ENCODE measurements around the gene SLC7A8.

The SLC7A8 gene

GRCh38 chr14:23130871-23131270 is 52.6 kb downstream of the SLC7A8 start:
- no peak for DNase-seq (ENCODE audit: low read depth in 2 of 2)

DNA sequence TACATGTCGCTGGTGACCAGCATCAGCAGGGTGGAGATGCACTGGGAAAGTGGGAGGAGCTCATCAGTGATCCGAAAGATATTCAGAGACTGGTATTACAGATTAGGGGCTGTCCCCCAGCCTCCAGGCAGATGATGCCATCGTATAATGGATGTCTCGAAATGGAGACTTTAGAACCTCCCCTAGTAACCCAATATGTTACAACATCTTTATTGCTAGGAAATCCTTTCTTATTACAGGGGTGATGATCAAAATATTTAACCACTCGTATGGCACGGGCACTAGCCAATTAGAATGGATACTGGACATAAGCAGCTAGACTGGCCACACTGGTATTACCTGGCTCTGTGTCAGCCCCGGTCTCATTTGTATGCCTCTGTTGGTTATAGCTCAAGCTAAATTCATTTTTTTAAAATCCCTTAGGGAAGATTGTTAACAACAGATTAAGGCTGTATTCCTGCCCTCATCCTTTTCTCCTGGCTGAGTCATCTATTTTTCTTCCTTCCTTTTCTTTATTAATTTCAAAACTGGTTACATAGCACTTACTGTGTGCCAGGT is 53.6 kb downstream of the SLC7A8 start:
- no peak for DNase-seq (ENCODE audit: low read depth in 2 of 2)

- DNase-seq (ENCODE audit: low read depth in 2 of 2) = no peak
These were observed 54.3 kb downstream of the SLC7A8 start for GRCh38 chr14:23128969-23129758.

GRCh38 chr14:23127861-23128260 is 55.6 kb downstream of the SLC7A8 start:
- no peak for DNase-seq (ENCODE audit: low read depth in 2 of 2)

DNA sequence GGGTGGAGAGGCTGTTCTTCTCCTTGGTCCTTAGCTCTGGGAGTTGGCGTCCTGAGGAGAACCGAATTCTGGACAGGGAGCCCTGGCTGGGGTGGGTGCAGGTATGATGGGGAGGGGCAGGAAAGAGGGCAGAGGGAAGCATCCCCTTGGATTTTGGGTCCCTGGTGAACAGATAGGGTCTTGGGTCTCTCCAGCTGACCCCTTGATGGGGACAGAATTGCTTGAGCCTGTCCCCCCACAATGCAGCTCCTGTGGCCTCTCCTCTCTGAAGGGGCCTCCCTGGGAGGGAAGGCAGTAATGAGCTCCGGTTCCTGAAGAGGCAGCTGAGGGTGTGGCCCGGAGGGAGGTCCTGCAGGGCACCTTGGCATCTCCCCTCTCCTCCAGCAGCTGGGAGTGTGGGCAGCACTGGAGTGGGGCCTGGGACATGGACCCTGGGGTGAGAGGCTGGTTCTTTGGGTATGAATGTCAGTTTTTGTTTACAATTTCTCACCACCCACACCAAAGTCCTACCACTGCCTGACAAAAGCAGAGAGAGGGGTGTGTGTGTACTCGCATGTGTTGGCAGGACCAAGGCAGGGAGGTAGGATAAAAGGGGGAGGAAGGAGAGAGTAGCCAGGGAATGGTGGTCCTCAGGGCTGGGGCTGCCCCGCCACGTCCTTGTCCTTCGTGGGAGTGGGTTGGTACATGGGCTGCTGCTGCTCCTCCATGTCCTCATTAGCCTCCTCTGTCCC is 56.7 kb downstream of the SLC7A8 start:
- DNase-seq (ENCODE audit: low read depth in 2 of 2) = no peak

DNA sequence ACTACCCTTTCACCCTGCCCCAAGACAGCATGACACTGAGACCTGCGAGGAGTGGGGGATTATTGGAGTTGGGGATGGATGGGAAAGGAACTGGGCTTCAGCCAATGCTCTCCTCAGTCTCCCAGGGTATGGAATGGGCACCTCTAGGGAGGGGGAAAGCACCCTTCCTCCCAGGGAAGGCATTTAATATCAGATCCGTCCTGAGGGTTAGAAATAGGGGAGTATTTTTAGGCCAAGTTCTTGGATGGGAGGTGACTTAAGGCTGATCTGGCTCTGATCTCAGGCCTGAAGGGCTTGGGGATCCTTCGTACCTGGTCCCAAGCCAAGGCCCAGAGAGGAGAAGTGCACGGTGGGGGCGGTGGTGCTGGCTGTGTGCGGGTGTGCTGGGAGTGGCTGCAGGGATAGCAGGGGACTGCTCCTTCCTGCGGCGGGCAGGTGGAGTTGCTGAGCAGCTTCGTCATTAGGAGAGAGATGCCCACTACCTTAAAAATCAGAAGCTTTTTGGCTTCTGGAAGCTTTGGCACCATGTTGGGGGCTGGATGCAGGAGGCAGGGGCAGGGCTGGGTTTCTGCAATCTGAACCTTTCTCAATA is 57.4 kb downstream of the SLC7A8 start:
- DNase-seq (ENCODE audit: low read depth in 2 of 2) = no peak

DNA sequence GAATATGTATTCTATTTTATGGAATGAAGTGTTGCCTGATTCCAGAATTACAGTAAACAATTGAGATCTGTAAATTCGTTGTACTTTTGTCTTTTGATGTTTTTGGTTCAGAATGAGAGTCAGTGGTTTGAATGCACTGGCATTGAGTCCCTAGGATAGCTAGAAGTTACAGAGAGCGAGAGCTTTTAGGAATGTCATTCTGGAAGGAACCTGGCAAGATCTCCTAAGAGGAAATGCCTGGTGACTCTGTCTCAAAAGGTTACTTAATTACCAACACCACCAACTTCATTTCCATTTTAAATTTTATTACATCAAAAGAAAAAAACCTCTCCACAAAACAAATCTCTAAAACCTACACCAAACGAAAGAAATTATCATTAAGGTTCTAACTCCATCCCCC is 58.4 kb downstream of the SLC7A8 start:
- no peak for DNase-seq (ENCODE audit: low read depth in 2 of 2)

GRCh38 chr14:23124337-23124954 is 59.0 kb downstream of the SLC7A8 start:
- no peak for DNase-seq (ENCODE audit: low read depth in 2 of 2)

DNA sequence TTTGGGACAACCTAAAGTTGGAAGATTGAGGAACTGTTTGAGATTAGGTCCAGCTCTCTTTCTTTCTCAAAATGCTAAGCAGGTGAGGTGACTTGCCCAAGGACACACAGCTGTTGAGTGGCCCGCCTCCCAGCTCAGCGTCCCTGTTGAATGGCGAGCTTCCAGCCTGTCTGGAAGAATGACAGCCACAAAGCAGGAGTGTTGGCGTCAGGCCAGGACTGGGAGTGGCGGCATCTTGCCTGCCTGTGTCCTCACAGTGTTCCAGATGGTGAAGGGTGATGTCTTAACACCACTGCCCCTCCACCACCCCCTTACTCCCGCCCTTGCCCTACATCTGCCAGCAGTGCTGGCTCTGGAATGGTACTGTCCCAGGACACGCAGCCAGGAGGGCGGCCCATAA is 60.0 kb downstream of the SLC7A8 start:
- DNase-seq (ENCODE audit: low read depth in 2 of 2) = no peak

GRCh38 chr14:23122086-23122485 is 61.4 kb downstream of the SLC7A8 start:
- no peak for DNase-seq (ENCODE audit: low read depth in 2 of 2)

DNA sequence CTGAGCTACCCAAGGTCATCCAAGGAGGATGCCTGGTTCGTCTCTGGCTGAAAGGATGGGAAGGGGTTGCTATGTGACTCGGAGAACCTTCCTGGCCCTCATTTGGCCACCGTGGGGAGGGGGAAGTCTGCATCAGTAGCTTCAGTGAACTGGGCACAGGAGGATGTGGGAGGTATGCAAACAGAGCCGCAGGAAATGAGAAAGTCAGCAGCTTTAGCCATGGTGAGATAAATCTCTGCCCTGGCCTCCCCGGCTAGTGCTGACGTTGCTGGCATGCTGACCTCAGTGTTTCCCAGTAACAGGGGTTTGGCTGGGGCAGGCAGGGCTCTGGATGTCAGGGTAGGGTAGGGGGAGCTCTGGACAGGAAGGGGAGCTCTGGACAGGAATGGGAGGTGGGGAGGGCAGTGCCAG is 62.1 kb downstream of the SLC7A8 start:
- DNase-seq (ENCODE audit: low read depth in 2 of 2) = no peak

GRCh38 chr14:23120541-23121251 is 62.8 kb downstream of the SLC7A8 start:
- DNase-seq (ENCODE audit: low read depth in 2 of 2) = peak; percentile 73 to 80

GRCh38 chr14:23119363-23120327 is 63.8 kb downstream of the SLC7A8 start:
- no peak for DNase-seq (ENCODE audit: low read depth in 2 of 2)

GRCh38 chr14:23118506-23119362 is 64.7 kb downstream of the SLC7A8 start, which contains the start of gene CEBPE:
Gene CEBPE (minus strand): TSS chr14:23119255. CDS start chr14:23119091, 164 bp downstream.
- no peak for DNase-seq (ENCODE audit: low read depth in 2 of 2)

DNA sequence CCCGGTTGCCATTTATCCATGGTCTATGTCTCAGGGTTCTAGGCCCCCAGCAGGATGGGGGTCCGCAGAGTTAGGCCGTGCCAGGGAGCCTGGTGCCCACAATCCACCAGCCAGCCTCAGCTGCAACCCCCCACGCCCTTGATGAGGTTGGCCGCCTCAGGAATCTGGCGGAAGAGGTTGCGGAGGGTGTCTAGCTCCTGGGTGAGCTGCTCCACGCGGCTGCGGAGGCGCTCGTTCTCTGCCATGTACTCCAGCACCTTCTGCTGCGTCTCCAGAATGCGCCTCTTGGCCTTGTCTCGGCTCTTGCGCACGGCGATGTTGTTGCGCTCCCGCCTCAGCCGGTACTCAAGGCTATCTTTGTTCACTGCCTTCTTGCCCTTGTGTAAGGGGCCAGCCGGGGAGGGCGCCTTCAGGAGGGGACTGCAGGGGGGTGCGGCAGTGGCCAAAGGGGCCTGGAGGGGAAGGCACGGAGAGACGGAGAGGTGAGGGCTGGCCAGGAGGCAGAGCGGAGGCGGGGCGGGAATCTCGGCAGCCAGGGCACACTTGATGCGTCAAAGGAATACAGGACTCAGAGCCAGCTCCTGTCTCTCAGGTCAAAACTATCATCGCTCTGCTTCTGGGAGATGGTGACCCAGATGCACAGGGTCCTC is 66.0 kb downstream of the SLC7A8 start:
- DNase-seq (ENCODE audit: low read depth in 2 of 2) = no peak

DNA sequence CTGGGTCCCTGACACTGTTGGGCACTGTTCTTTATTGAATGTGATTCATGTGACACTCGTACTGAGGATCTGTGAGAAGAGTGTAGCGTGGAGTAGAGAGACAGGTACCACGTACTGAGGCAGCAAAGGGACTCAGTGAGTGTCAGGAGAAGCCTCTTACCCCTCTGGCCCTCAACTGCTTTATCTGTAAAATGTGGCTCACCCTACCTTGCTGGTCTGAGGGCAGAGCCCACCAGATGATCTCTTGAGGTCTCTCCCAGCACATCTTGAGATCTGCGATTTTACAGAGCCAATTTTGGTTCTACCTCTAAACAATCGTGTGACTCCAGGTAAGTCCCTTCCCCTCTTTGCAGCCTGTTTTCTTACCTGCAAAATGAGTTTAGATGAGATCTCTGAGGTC is 67.5 kb downstream of the SLC7A8 start:
- DNase-seq (ENCODE audit: low read depth in 2 of 2) = no peak

DNA sequence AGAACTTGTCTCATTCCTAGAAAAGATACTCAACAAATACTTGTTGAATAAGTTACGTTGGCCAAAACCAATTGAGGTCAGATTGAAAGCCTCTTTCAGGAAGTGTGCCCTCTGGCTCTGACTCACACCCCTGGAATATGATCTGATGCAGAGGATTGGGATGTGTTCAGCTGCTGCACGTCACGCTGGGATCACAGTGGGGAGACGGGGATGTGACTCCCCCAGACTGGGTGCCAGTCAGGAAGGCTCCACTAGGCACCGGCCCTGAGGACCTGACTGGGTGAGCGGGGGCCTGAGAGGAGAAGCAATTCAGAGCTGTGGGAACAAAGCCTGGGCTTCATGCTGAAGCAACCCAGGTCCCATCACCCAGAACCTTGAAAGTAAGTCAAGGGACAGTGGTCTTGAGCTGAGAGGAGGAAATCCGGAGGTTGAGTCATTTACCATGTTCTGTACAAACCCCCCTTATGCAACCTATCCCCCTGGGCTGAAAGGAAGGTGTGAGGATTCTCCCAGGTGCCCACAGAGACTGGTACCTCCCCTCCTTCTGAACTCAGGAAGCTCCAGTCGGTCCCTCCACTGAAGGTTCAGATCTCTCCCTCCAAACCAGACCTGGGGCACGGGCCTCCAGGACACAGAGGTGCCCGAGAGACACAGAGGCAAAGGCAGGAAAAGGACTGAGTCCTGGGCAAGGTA is 68.3 kb downstream of the SLC7A8 start:
- DNase-seq (ENCODE audit: low read depth in 2 of 2) = no peak

GRCh38 chr14:23114669-23115038 is 68.8 kb downstream of the SLC7A8 start:
- no peak for DNase-seq (ENCODE audit: low read depth in 2 of 2)
